ENCODE data around the gene DEUP1. TPM values are rescaled to one million over a fixed set of nuclear protein-coding genes. Genes with fewer than 3 reads are reported as not detected.

DEUP1 gene
- total RNA-seq, 2 donors from 2014 or later: 0.29 TPM; not detected in 1

DNA sequence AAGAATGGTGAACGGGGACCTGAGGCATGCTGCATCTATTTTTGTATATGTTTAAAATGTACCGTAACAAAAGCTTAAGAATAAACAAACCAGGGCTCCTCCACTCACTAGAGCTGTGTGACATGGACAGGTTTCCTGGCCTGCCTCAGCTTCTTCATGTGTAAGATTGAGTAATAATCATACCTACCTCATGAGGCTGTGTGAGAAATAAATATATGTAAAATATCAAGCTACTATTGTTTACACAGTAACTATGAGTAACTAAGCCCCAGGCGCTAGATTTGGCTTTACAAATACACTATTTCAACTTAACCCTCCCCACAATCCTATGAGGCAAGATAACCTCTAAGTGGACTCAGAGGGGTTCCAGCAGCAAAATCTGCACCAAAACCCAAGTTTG lies 146.3 kb downstream of the DEUP1 start:
- Histone ChIP-seq H3K9ac (ENCODE audit: low read depth in 2 of 2, low read length in 2 of 2) (no peak overlapping the region), H3K4me1 (peaks cover 2% of the 10 kb centered on the region), H3K9me3 (no peaks in the 10 kb centered on the region), H3K36me3 (no peaks in the 10 kb centered on the region), H3K4me3 (no peak overlapping the region), H3K27me3 (no peaks in the 10 kb centered on the region), H3K27ac (no peak overlapping the region)
- TF ChIP-seq CTCF (IDR thresholded peaks at IDR 0.05): no peak
- intact Hi-C loops (cut with DNase I): no loop called here
- DNase-seq: no peak

DNA sequence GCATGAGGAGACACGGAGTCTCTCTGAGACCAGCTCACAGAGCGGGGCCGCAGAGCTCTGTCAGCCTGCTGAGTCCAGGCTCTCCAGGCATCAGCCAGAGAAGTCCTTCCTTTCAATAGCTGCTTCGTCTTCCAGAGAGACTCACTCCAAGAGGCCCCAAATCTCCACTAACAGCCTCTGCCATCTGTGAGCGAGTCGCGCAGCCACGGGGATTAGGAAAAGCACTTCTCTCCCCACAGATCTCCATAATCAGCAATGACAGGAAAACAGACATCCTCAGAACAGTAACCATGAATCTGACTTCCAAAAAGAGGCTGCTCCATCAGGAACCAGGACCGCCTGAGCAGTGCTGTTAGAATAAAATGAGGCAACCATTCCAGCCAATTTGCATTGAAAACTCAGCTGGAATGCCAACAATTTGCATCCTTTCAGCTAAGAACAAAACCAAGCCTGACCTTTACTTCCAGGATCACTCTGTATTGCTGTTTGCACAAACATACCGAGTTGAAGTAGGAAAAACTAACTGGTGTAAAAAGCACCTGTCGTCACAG lies 147.2 kb downstream of the DEUP1 start:
- intact Hi-C loops (cut with DNase I): no loop called here
- H3K36me3 ChIP-seq: no peaks in the 10 kb centered on the region
- H3K4me1 ChIP-seq: peaks cover 5% of the 10 kb centered on the region
- no peak for TF ChIP-seq CTCF (IDR thresholded peaks at IDR 0.05)
- no peaks in the 10 kb centered on the region for H3K9me3 ChIP-seq
- H3K4me3 ChIP-seq: no peak overlapping the region
- no peak overlapping the region for H3K9ac ChIP-seq (ENCODE audit: low read depth in 2 of 2, low read length in 2 of 2)
- no peak overlapping the region for H3K27ac ChIP-seq
- DNase-seq: no peak
- H3K27me3 ChIP-seq: no peaks in the 10 kb centered on the region

DNA sequence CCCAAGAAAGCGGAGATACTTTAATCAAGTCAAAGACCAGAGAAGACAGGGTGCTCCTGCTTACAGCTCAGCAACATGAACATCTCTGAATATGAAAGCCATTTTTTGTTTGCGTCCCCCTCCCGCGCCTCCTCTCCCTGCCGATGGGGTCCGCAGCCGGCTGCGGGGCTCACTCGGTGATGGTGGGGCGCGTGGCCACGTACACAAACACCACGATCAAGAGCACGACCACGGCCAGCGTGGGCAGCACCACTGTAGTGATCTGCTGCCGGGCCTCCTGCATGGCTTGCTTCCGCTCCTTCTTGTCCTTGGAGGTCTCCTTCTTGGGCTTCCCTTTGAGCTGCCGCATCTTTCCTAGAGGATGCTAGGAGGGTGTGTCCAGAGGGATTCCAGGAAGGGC lies 148.3 kb downstream of the DEUP1 start:
- Histone ChIP-seq H3K36me3 (no peaks in the 10 kb centered on the region), H3K9me3 (no peaks in the 10 kb centered on the region), H3K9ac (ENCODE audit: low read depth in 2 of 2, low read length in 2 of 2) (no peak overlapping the region), H3K27me3 (no peaks in the 10 kb centered on the region), H3K27ac (no peak overlapping the region), H3K4me1 (peaks cover 5% of the 10 kb centered on the region), H3K4me3 (no peak overlapping the region)
- intact Hi-C loops (cut with DNase I): no loop called here
- no peak for TF ChIP-seq CTCF (IDR thresholded peaks at IDR 0.05)
- DNase-seq: no peak

DNA sequence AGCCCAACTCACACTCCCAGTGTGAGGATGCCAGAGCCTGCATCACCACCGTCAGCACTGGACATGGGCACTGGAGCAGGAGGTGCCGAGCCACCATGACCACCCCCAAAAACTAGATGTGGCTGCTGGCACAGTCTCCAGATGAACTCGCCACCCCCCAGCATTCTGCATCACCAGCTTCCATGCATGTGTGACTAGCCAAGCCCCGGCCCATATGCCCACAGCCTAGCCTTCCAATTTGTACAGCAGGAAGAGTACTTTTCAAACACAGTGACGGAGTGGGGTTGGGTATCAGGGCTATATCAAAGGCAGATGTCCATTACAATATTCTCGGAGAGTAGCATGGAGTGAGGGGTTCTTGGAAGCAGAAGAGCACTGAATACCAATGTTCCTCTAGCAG lies 149.7 kb downstream of the DEUP1 start:
- TF ChIP-seq CTCF (IDR thresholded peaks at IDR 0.05): no peak
- no peaks in the 10 kb centered on the region for H3K27me3 ChIP-seq
- H3K4me1 ChIP-seq: peaks cover 5% of the 10 kb centered on the region
- H3K9me3 ChIP-seq: no peaks in the 10 kb centered on the region
- no peak overlapping the region for H3K27ac ChIP-seq
- no peaks in the 10 kb centered on the region for H3K36me3 ChIP-seq
- H3K9ac ChIP-seq (ENCODE audit: low read depth in 2 of 2, low read length in 2 of 2): no peak overlapping the region
- intact Hi-C loops (cut with DNase I): loop anchor here (5.0 kb wide), 1 partner anchor 62 kb away; the partner anchor contains the start of gene SMCO4
- H3K4me3 ChIP-seq: no peak overlapping the region
- no peak for DNase-seq

DNA sequence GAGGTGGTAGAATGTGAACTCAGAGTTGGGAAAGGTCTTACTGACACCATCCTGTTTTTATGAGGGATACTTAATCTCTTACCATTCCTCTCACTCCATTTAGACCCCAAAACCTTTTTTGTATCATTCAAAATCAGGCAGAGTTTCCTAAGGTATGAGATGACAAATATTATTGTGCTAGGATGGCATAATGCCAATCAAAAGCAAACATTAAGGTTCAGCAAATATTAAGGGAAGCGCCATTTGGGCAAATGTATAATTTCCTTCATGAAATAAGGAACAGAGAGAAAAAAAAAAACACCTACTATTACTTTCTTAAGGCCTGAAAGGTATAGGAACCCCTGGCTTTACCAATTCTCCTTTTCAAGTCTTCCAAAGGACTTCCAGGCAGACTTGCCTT lies 150.2 kb downstream of the DEUP1 start:
- no peak for DNase-seq
- peaks cover 5% of the 10 kb centered on the region for H3K4me1 ChIP-seq
- no peaks in the 10 kb centered on the region for H3K27me3 ChIP-seq
- TF ChIP-seq CTCF (IDR thresholded peaks at IDR 0.05): no peak
- no peaks in the 10 kb centered on the region for H3K36me3 ChIP-seq
- no peak overlapping the region for H3K4me3 ChIP-seq
- H3K9ac ChIP-seq (ENCODE audit: low read depth in 2 of 2, low read length in 2 of 2): no peak overlapping the region
- intact Hi-C loops (cut with DNase I): loop anchor here (5.0 kb wide), 1 partner anchor 62 kb away; the partner anchor contains the start of gene SMCO4
- no peak overlapping the region for H3K27ac ChIP-seq
- no peaks in the 10 kb centered on the region for H3K9me3 ChIP-seq
